ENCODE results near the gene NDST4.
"Not testable (repeated sequence)": the region's sequence is repeated elsewhere in the genome, so short reads cannot be mapped to it uniquely, and the experiment has no call there.

Gene NDST4

GRCh38 chr4:115058533-115058932 lies 54.9 kb downstream of the NDST4 start:
- DNase-seq (ENCODE audit: low read depth in 2 of 2, low spot score in 1 of 2) = no peak

GRCh38 chr4:115054836-115055235 lies 58.6 kb downstream of the NDST4 start:
- no peak for DNase-seq (ENCODE audit: low read depth in 2 of 2, low spot score in 1 of 2)

GRCh38 chr4:115053313-115053712 lies 60.1 kb downstream of the NDST4 start:
- no peak for DNase-seq (ENCODE audit: low read depth in 2 of 2, low spot score in 1 of 2)

- DNase-seq (ENCODE audit: low read depth in 2 of 2, low spot score in 1 of 2) = no peak
These were observed 70.9 kb downstream of the NDST4 start for GRCh38 chr4:115042496-115042895.

GRCh38 chr4:115030281-115030680 lies 83.1 kb downstream of the NDST4 start:
- DNase-seq (ENCODE audit: low read depth in 2 of 2, low spot score in 1 of 2) = no peak

GRCh38 chr4:115028682-115029410 lies 84.6 kb downstream of the NDST4 start:
- DNase-seq (ENCODE audit: low read depth in 2 of 2, low spot score in 1 of 2) = no peak

GRCh38 chr4:114999880-115000279 lies 113.5 kb downstream of the NDST4 start:
- no peak for DNase-seq (ENCODE audit: low read depth in 2 of 2, low spot score in 1 of 2)

- DNase-seq (ENCODE audit: low read depth in 2 of 2, low spot score in 1 of 2) = no peak
These were observed 115.1 kb downstream of the NDST4 start for GRCh38 chr4:114998316-114998715.

- no peak for DNase-seq (ENCODE audit: low read depth in 2 of 2, low spot score in 1 of 2)
These were observed 115.7 kb downstream of the NDST4 start for GRCh38 chr4:114997576-114998247.

GRCh38 chr4:114986133-114986532 lies 127.3 kb downstream of the NDST4 start:
- DNase-seq (ENCODE audit: low read depth in 2 of 2, low spot score in 1 of 2) = no peak

- DNase-seq (ENCODE audit: low read depth in 2 of 2, low spot score in 1 of 2) = no peak
These were observed 132.3 kb downstream of the NDST4 start for GRCh38 chr4:114980932-114981708.

- DNase-seq (ENCODE audit: low read depth in 2 of 2, low spot score in 1 of 2) = not testable (repeated sequence)
These were observed 133.0 kb downstream of the NDST4 start for GRCh38 chr4:114980399-114980798.

- DNase-seq (ENCODE audit: low read depth in 2 of 2, low spot score in 1 of 2) = no peak
These were observed 136.5 kb downstream of the NDST4 start for GRCh38 chr4:114976901-114977300.

- DNase-seq (ENCODE audit: low read depth in 2 of 2, low spot score in 1 of 2) = no peak
These were observed 149.4 kb downstream of the NDST4 start for GRCh38 chr4:114964026-114964425.

GRCh38 chr4:114945616-114946015 lies 167.8 kb downstream of the NDST4 start:
- DNase-seq (ENCODE audit: low read depth in 2 of 2, low spot score in 1 of 2) = no peak

- no peak for DNase-seq (ENCODE audit: low read depth in 2 of 2, low spot score in 1 of 2)
These were observed 171.9 kb downstream of the NDST4 start for GRCh38 chr4:114941503-114941902.

- DNase-seq (ENCODE audit: low read depth in 2 of 2, low spot score in 1 of 2) = no peak
These were observed 185.5 kb downstream of the NDST4 start for GRCh38 chr4:114927881-114928280.

GRCh38 chr4:114926583-114926982 lies 186.8 kb downstream of the NDST4 start:
- no peak for DNase-seq (ENCODE audit: low read depth in 2 of 2, low spot score in 1 of 2)

- no peak for DNase-seq (ENCODE audit: low read depth in 2 of 2, low spot score in 1 of 2)
These were observed 189.1 kb downstream of the NDST4 start for GRCh38 chr4:114924311-114924710.

GRCh38 chr4:114922592-114922933 lies 190.9 kb downstream of the NDST4 start:
- DNase-seq (ENCODE audit: low read depth in 2 of 2, low spot score in 1 of 2) = no peak

- DNase-seq (ENCODE audit: low read depth in 2 of 2, low spot score in 1 of 2) = no peak
These were observed 191.4 kb downstream of the NDST4 start for GRCh38 chr4:114921790-114922591.

Measured in stimulated activated CD8-positive, alpha-beta memory T cell treated with anti-CD3 and anti-CD28 coated beads, Interleukin-4, amount 100 ng/mL, for 1 hour (primary cell).